ENCODE data around the gene MAPK1.

DNA sequence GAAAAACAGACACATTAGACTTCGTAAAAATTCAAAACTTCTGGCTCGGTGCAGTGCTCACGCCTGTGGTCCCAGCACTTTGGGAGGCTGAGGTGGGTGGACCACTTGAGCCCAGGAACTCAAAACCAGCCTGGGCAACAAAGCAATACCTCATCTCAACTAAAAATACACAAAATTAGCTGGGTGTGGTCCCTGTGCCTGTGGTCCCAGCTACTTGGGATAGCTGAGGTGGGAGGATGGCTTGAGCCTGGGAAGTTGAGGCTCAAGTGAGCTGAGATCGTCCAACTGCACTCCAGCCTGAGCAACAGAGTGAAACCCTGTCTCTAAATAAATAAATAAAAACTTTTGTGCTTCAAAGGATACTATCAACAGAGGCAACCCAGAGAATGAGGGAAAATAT is 155.6 kb downstream of the MAPK1 start:
- TF ChIP-seq, protein P1, sequence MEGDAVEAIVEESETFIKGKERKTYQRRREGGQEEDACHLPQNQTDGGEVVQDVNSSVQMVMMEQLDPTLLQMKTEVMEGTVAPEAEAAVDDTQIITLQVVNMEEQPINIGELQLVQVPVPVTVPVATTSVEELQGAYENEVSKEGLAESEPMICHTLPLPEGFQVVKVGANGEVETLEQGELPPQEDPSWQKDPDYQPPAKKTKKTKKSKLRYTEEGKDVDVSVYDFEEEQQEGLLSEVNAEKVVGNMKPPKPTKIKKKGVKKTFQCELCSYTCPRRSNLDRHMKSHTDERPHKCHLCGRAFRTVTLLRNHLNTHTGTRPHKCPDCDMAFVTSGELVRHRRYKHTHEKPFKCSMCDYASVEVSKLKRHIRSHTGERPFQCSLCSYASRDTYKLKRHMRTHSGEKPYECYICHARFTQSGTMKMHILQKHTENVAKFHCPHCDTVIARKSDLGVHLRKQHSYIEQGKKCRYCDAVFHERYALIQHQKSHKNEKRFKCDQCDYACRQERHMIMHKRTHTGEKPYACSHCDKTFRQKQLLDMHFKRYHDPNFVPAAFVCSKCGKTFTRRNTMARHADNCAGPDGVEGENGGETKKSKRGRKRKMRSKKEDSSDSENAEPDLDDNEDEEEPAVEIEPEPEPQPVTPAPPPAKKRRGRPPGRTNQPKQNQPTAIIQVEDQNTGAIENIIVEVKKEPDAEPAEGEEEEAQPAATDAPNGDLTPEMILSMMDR (conservative IDR thresholded peaks at IDR 0.05), result no peak
- no peak for TF ChIP-seq ZFX (IDR thresholded peaks at IDR 0.05)
